ENCODE data around the gene IL13. TPM values are rescaled to one million over a fixed set of nuclear protein-coding genes. Genes with fewer than 3 reads are reported as not detected.
A peak's percentile ranks its signal among the peaks of the same experiment; 100 is the strongest.

The IL13 gene
- total RNA-seq, 4 donors from 2014 or later: not detected

- no peaks in the 10 kb centered on the region for H3K36me3 ChIP-seq
- intact Hi-C loops (cut with DNase I): no loop called here
- peak overlapping the region in 2 of 3 donors; percentile 49 to 87 for H3K27ac ChIP-seq
- no peak overlapping the region for H3K4me3 ChIP-seq (replicated peaks in 1 of 3)
- peak; percentile 28 to 66 for DNase-seq
- H3K4me1 ChIP-seq: peaks cover 10 to 14% of the 10 kb centered on the region in 2 donors
- H3K9me3 ChIP-seq: no peaks in the 10 kb centered on the region
- WGBS, 2 donors: 76 to 80% methylated on average over 4 of the region's 4 CpGs
- H3K27me3 ChIP-seq: no peaks in the 10 kb centered on the region
- TF ChIP-seq POLR2A (IDR thresholded peaks at IDR 0.05) (peak in 1 of 2 donors; percentile 10), CTCF (IDR thresholded peaks at IDR 0.05) (no peak)
Measured at GRCh38 chr5:132681983-132682382, 24.0 kb downstream of the IL13 start.

DNA sequence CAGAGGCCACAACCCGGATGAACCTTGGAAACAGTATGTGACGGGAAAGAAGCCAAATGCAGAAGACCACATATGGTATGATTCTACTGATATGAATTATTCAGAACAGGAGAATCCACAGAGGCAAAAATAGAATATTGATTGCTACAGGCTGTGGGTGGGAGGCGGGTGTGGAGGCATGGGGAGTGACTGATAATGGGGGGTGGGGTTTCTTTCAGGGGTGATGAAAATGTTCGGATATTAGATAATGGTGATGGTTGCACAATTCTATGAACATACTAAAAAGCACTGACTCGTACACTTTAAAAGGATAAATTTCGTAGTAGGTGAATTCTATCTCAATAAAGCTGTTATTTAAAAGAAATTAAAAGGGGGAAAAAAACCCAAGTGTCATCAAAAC lies 26.5 kb downstream of the IL13 start:
- H3K4me3 ChIP-seq (replicated peaks in 1 of 3): no peak overlapping the region
- no peaks in the 10 kb centered on the region for H3K27me3 ChIP-seq
- WGBS, 2 donors: 95% methylated on average over 6 of the region's 6 CpGs
- H3K27ac ChIP-seq: no peak overlapping the region
- intact Hi-C loops (cut with DNase I): no loop called here
- no peaks in the 10 kb centered on the region for H3K9me3 ChIP-seq
- H3K4me1 ChIP-seq: peaks cover 7 to 14% of the 10 kb centered on the region in 2 donors
- DNase-seq: no peak
- no peaks in the 10 kb centered on the region for H3K36me3 ChIP-seq
- no peak for TF ChIP-seq POLR2A (IDR thresholded peaks at IDR 0.05)
- no peak for TF ChIP-seq CTCF (IDR thresholded peaks at IDR 0.05)

DNA sequence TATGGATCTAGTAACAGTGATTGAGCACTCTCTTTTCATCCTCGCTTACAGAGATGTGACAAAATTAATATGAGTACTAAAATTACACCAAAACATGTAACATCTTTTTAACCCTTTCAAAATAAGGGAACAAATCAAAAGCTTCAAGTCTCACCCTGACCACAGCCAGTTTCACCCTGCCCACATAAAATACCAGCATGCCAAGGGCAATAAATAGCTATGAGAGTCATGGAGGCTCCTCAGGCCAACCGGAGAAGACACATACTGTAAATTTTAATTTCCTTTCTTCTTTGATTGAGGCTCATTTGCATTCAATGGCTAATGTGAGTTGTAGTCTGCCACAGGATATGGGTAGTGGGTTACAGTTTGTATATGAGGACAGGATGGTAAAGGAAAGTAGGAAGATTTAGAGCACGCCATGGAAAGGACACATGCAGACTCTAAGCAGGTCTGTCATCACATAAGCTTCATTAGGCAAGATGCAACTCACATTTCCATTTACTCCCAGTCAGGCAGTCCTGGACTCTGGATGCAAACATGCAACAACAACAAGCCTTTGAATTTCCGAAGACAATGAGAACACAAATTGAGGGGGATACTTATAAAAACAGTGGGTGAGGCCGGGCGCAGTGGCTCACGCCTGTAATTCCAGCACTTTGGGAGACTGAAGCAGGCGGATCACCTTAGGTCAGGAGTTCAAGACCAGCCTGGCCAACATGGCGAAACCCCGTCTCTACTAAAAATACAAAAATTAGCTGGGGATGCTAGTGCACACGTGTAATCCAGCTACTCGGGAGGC lies 27.1 kb downstream of the IL13 start:
- H3K27ac ChIP-seq: no peak overlapping the region
- H3K4me1 ChIP-seq: peaks cover 7 to 14% of the 10 kb centered on the region in 2 donors
- no peak overlapping the region for H3K4me3 ChIP-seq (replicated peaks in 1 of 3)
- TF ChIP-seq CTCF (IDR thresholded peaks at IDR 0.05): no peak
- no peak for TF ChIP-seq POLR2A (IDR thresholded peaks at IDR 0.05)
- H3K27me3 ChIP-seq: no peaks in the 10 kb centered on the region
- no peaks in the 10 kb centered on the region for H3K36me3 ChIP-seq
- no peak for DNase-seq
- no peaks in the 10 kb centered on the region for H3K9me3 ChIP-seq
- 89% methylated on average over 12 of the region's 12 CpGs for WGBS, 2 donors
- intact Hi-C loops (cut with DNase I): no loop called here

DNA sequence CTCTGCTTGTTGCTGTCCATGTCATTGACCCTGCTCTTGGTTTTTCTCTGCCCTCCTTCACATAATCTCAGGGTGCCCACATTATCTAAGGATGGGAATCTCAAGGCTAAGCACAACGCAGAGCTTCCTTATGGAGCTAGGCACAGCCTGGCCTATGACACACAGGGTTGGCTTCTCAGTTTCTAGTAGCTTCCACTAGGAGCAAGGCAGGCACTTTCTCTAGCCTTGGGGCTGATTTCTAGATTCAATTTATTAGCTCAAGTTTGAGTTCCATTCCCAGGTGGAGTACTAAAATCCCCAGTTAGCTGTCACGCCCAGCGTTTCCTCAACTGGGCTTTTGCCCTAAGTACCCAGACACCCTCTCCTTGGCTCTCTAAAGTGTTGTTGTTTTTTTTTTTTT lies 28.2 kb downstream of the IL13 start:
- DNase-seq: no peak
- Histone ChIP-seq H3K27ac (no peak overlapping the region), H3K4me3 (replicated peaks in 1 of 3) (no peak overlapping the region), H3K9me3 (no peaks in the 10 kb centered on the region), H3K36me3 (no peaks in the 10 kb centered on the region), H3K4me1 (peaks cover 7 to 13% of the 10 kb centered on the region in 2 donors), H3K27me3 (no peaks in the 10 kb centered on the region)
- intact Hi-C loops (cut with DNase I): no loop called here
- WGBS, 2 donors: 89 to 92% methylated on average over 3 of the region's 3 CpGs
- TF ChIP-seq POLR2A (IDR thresholded peaks at IDR 0.05) (no peak), CTCF (IDR thresholded peaks at IDR 0.05) (no peak)

GRCh38 chr5:132687995-132688394 lies 30.0 kb downstream of the IL13 start:
- Histone ChIP-seq H3K36me3 (no peaks in the 10 kb centered on the region), H3K9me3 (no peaks in the 10 kb centered on the region), H3K27me3 (no peaks in the 10 kb centered on the region), H3K27ac (no peak overlapping the region), H3K4me3 (replicated peaks in 1 of 3) (no peak overlapping the region), H3K4me1 (no peaks in the 10 kb centered on the region)
- no peak for DNase-seq
- intact Hi-C loops (cut with DNase I): no loop called here
- no peak for TF ChIP-seq CTCF (IDR thresholded peaks at IDR 0.05)
- no peak for TF ChIP-seq POLR2A (IDR thresholded peaks at IDR 0.05)
- 83 to 84% methylated on average over 5 of the region's 5 CpGs for WGBS, 2 donors

All from thyroid gland (tissue), 4 donors.